ENCODE data around the gene TET2.

DNA sequence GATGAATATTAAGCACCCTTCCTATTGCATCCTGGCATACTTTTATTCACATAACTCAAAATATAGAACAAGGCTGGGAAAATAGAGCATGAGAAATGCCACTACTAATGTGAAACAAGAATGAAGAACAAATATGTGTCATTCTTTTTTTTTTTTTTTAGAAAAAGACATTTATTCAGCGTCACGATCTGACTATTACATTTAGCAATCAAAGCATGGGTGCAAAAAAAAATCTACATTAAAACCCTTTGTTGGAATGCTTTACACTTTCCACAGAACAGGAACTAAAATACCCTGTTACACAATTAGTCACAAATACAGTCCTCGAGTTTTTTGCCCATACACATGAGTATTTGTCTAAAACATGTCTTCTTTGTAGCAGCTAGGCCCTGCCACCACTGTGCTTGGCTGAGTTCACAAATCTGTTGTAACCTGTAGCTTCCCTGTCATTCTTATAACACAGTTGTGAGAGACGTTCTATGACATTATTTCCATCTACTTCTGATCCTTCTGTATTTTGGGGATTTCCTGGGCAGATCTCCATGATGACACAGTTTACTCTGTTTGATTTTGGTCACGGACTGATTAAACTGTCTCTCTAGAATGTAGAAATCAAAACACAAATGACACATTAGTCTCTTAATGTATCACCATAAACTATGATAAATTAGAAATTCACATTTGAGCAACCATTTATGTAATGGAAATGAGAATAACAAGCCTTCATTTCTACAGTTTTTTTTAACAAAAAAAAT, 9.4 kb upstream of the TET2 start:
- TF ChIP-seq POLR2AphosphoS5 (IDR thresholded peaks at IDR 0.05) (no peak), POLR2A (IDR thresholded peaks at IDR 0.05) (no peak)
- TF ChIP-seq, protein P1, sequence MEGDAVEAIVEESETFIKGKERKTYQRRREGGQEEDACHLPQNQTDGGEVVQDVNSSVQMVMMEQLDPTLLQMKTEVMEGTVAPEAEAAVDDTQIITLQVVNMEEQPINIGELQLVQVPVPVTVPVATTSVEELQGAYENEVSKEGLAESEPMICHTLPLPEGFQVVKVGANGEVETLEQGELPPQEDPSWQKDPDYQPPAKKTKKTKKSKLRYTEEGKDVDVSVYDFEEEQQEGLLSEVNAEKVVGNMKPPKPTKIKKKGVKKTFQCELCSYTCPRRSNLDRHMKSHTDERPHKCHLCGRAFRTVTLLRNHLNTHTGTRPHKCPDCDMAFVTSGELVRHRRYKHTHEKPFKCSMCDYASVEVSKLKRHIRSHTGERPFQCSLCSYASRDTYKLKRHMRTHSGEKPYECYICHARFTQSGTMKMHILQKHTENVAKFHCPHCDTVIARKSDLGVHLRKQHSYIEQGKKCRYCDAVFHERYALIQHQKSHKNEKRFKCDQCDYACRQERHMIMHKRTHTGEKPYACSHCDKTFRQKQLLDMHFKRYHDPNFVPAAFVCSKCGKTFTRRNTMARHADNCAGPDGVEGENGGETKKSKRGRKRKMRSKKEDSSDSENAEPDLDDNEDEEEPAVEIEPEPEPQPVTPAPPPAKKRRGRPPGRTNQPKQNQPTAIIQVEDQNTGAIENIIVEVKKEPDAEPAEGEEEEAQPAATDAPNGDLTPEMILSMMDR (IDR thresholded peaks at IDR 0.05): no peak
